AG08395 (cell line): ENCODE measurements around the gene PPP1R14B.

Experiments
- DNase-seq: peaks from one replicate; pipeline ENCODE4 v3.0.0; 2012; ENCODE audit warnings: mixed read lengths, low spot score

Gene PPP1R14B

GRCh38 chr11:64210301-64211020 is 36.3 kb downstream of the PPP1R14B start:
- no peak for DNase-seq

DNA sequence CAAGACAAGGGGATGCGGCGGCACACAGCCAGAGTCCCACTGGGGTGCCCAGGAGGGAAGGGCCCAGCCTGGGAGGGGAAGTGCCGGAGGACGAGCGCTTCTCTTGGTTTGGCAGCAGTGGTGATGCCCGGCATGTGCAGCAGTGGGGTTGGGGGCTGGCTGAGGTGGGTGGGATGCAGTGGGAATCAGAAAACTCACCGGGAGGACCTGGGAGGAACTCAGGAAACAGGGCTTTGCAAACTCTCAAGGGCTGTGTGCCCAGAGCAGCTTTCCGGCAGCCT is 37.2 kb downstream of the PPP1R14B start:
- no peak for DNase-seq

- no peak for DNase-seq
Measured at GRCh38 chr11:64208796-64209562, 37.8 kb downstream of the PPP1R14B start.

- DNase-seq = no peak
Measured at GRCh38 chr11:64208086-64208795, 38.5 kb downstream of the PPP1R14B start.

GRCh38 chr11:64207256-64208085 is 39.3 kb downstream of the PPP1R14B start:
- DNase-seq = peak; percentile 83

- DNase-seq = no peak
Measured at GRCh38 chr11:64206457-64207255, 40.1 kb downstream of the PPP1R14B start, which contains the start of gene FERMT3. Gene FERMT3 (plus strand): TSS chr11:64206721. CDS start chr11:64207365, 644 bp downstream.

GRCh38 chr11:64204464-64204989 is 42.2 kb downstream of the PPP1R14B start:
- peak; percentile 96 for DNase-seq

DNA sequence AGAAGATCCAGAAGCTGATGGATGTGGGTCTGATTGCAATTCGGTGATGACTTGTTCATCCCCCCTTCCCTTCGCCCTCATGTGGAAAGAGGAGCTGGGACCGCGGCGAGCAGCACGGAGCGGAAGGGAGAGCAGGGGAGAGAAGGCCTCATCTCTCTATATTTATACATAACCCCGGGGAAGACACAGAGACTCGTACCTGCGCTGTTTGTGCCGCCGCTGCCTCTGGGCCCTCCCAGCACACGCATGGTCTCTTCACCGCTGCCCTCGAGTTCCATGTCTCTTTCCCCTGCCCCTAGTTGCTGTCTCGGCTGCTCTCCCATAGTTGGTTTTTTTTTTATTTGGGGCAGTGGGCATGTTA is 42.7 kb downstream of the PPP1R14B start:
- no peak for DNase-seq

DNA sequence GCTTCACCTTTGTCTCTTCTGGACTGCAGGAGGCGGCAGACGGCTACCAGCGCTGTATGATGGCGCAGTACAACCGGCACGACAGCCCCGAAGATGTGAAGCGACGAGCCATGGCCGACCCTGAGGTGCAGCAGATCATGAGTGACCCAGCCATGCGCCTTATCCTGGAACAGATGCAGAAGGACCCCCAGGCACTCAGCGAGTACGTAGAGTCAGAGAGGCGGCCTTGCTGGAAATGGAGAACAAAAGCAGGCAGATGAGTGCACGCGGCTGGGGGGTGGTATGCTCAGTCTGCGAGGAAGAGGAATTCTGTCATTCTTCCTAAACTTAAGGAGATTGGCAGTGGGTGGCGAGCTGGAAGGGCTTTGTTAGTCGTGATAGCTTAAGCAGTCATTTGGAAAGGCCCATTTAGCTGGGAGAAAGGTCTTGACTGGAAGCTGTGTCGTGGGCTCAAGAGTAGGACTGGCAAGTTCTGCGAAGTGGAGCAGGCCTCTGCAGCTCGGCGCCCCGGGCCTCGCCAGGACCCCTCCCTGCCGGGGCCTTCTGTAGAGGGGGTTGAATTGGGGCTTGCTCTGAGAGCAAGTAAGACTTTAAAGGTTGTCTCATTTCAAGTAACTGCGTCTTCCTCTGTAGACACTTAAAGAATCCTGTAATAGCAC is 43.2 kb downstream of the PPP1R14B start:
- DNase-seq = no peak

GRCh38 chr11:64202992-64203391 is 43.8 kb downstream of the PPP1R14B start:
- DNase-seq = no peak

DNA sequence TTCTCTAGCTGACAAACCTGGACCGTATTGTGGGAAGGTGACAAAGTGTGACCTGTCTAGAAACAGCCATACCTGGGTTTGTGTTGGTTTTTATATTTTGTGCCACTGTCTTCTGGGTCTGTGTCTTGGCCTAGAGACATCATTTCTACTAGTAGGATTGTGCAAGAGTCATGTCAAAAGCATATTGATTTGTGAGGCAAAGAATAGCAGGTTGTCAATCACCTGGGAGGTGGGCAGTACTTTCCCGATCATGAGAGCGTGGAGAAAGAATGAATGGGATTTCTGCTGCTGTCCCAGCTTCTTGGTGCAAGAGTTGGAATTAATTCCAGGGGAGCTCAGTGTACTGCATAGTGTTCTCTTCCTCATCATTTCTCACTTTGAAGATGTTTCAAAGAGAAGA is 45.2 kb downstream of the PPP1R14B start:
- DNase-seq = no peak

DNA sequence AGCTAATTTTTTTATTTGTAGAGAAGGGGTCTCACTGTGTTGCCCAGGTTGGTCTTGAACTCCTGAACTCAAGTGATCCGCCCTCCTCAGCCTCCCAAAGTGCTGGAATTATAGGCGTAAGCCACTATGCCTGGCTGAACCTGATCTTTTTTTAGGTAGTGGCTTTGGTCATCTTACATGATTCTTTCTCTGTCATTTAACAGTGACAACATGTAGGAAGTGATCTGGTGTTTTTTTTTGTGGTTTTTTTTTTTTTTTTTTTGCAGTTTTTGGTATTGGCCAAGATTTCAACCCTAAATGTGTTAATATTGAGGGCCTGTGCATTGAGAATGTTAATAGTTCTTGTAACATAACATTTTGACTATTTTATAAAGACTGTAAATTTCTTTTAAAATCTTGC is 48.2 kb downstream of the PPP1R14B start:
- no peak for DNase-seq

GRCh38 chr11:64196626-64197025 is 50.1 kb downstream of the PPP1R14B start:
- no peak for DNase-seq
